NCI-H2227 (cell line): ENCODE results near the gene ADCY9.
"Not testable (repeated sequence)": the region's sequence is repeated elsewhere in the genome, so short reads cannot be mapped to it uniquely, and the experiment has no call there.

ENCODE experiments used
- DNase-seq: peaks from one replicate; lab custom pipeline; 2025; ENCODE audit not compliant: unreplicated experiment; lab: John Stamatoyannopoulos, UW

Gene ADCY9

GRCh38 chr16:4116325-4117249 lies at the start of gene ADCY9:
Gene ADCY9 (minus strand): TSS chr16:4116442. CDS start chr16:4115442, 1,000 bp downstream.
- DNase-seq: peak; percentile 94

GRCh38 chr16:4160658-4161430 lies 44.6 kb upstream of the ADCY9 start:
- DNase-seq: no peak

- no peak for DNase-seq
Observed at GRCh38 chr16:4159726-4160125, 43.5 kb upstream of the ADCY9 start.

GRCh38 chr16:4158143-4159093 lies 42.2 kb upstream of the ADCY9 start:
- DNase-seq: no peak

- DNase-seq: no peak
Observed at GRCh38 chr16:4157376-4157825, 41.2 kb upstream of the ADCY9 start.

- not testable (repeated sequence) for DNase-seq
Observed at GRCh38 chr16:4156503-4156902, 40.3 kb upstream of the ADCY9 start.

GRCh38 chr16:4153364-4153763 lies 37.1 kb upstream of the ADCY9 start:
- not testable (repeated sequence) for DNase-seq

- no peak for DNase-seq
Observed at GRCh38 chr16:4152267-4152666, 36.0 kb upstream of the ADCY9 start.

- no peak for DNase-seq
Observed at GRCh38 chr16:4147236-4147635, 31.0 kb upstream of the ADCY9 start.

- no peak for DNase-seq
Observed at GRCh38 chr16:4142268-4142667, 26.0 kb upstream of the ADCY9 start.

GRCh38 chr16:4141604-4142003 lies 25.4 kb upstream of the ADCY9 start:
- no peak for DNase-seq

GRCh38 chr16:4140652-4141051 lies 24.4 kb upstream of the ADCY9 start:
- DNase-seq: peak; percentile 15

- DNase-seq: no peak
Observed at GRCh38 chr16:4139968-4140367, 23.7 kb upstream of the ADCY9 start.

- DNase-seq: no peak
Observed at GRCh38 chr16:4138713-4139112, 22.5 kb upstream of the ADCY9 start.

- no peak for DNase-seq
Observed at GRCh38 chr16:4137438-4137837, 21.2 kb upstream of the ADCY9 start.

- no peak for DNase-seq
Observed at GRCh38 chr16:4136229-4136813, 20.1 kb upstream of the ADCY9 start.

GRCh38 chr16:4135537-4135936 lies 19.3 kb upstream of the ADCY9 start:
- DNase-seq: no peak

- no peak for DNase-seq
Observed at GRCh38 chr16:4133897-4134372, 17.7 kb upstream of the ADCY9 start.

- no peak for DNase-seq
Observed at GRCh38 chr16:4131621-4132020, 15.4 kb upstream of the ADCY9 start.
